Nephron (organoid): ENCODE results near the gene TARBP2.

ENCODE experiments used
- H3K27ac Mint-ChIP-seq, 3 experiments: 2 replicates each; pipeline ENCODE4 v1.8.0; 2020; ENCODE audit warnings: mixed read lengths in 3 of 3, mild to moderate bottlenecking in 2 of 3, moderate library complexity in 1 of 3
- H3K27me3 Mint-ChIP-seq: 2 replicates; pipeline ENCODE4 v1.8.0; 2021; ENCODE audit warnings: low read depth, mild to moderate bottlenecking, moderate library complexity, mixed read lengths
- H3K36me3 Mint-ChIP-seq: 2 replicates; pipeline ENCODE4 v1.8.0; 2020; ENCODE audit warnings: low read depth, mixed read lengths
- H3K4me1 Mint-ChIP-seq: 2 replicates; pipeline ENCODE4 v1.8.0; 2020; ENCODE audit warnings: mixed read lengths
- H3K4me3 Mint-ChIP-seq, 3 experiments: 2 replicates each; pipeline ENCODE4 v1.8.0; 2020; ENCODE audit warnings: mild to moderate bottlenecking in 3 of 3, mixed read lengths in 3 of 3, moderate library complexity in 2 of 3
- H3K9me3 Mint-ChIP-seq: 2 replicates; pipeline ENCODE4 v1.8.0; 2020; ENCODE audit warnings: mixed read lengths
- TF ChIP-seq, protein P1 (sequence below), 3 experiments: fragments of 200-600 bp; sonication (generic); IDR thresholded peaks; one replicate each; pipeline ENCODE4 v1.5.0; 2021; ENCODE audit warnings: antibody characterized with exemption in 3 of 3; ENCODE audit not compliant: unreplicated experiment in 3 of 3

TARBP2 gene, protein sequence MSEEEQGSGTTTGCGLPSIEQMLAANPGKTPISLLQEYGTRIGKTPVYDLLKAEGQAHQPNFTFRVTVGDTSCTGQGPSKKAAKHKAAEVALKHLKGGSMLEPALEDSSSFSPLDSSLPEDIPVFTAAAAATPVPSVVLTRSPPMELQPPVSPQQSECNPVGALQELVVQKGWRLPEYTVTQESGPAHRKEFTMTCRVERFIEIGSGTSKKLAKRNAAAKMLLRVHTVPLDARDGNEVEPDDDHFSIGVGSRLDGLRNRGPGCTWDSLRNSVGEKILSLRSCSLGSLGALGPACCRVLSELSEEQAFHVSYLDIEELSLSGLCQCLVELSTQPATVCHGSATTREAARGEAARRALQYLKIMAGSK

DNA sequence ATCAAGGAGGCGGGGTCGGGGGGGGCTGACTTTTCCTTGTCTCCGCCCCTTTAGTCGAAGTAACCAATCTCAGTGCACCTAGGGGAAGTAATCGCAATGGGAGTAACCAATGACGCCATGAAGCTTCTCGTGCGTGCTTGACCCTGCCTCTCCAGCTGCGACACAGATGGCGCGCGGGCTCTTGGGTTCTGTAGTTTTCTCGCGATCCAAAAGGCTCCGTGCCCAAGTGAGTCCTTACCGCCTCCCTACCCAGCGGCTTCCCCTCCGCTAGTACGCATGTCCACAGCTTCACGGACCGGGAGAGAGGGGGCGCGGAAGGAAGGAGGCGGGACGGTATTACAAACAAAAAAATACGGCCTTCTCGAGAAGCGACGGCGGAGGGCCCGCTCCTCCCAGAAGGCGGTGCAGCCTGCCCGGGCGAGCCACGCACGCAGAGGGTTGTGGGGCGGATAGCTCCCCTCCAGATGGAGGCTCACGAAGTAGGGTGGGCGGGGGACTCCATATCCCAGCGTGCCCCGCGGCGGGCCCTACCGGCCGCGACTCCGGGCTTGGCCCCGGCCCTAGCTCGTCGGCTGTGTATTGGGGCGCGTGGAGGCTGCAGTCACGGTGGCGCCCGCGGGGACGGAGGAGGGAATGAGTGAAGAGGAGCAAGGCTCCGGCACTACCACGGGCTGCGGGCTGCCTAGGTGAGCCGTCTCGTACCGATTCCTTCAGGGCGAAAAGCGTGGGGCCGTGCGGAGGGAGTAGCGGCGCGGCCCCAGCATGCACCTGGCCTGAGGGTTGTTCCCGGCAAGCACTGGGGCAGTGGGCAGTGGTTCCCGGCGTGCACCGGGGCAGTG is at the start of gene TARBP2:
Gene TARBP2 (plus strand): TSS at position 508 of the 839 bp plus-strand sequence. CDS start 126 bp downstream, at position 634.
- H3K27me3 Mint-ChIP-seq: peaks cover 4% of the 10 kb centered on the region
- TF ChIP-seq, protein P1, sequence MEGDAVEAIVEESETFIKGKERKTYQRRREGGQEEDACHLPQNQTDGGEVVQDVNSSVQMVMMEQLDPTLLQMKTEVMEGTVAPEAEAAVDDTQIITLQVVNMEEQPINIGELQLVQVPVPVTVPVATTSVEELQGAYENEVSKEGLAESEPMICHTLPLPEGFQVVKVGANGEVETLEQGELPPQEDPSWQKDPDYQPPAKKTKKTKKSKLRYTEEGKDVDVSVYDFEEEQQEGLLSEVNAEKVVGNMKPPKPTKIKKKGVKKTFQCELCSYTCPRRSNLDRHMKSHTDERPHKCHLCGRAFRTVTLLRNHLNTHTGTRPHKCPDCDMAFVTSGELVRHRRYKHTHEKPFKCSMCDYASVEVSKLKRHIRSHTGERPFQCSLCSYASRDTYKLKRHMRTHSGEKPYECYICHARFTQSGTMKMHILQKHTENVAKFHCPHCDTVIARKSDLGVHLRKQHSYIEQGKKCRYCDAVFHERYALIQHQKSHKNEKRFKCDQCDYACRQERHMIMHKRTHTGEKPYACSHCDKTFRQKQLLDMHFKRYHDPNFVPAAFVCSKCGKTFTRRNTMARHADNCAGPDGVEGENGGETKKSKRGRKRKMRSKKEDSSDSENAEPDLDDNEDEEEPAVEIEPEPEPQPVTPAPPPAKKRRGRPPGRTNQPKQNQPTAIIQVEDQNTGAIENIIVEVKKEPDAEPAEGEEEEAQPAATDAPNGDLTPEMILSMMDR (IDR thresholded peaks at IDR 0.05; ENCODE audit: unreplicated experiment in 3 of 3): no peak
- H3K9me3 Mint-ChIP-seq: no peaks in the 10 kb centered on the region
- H3K4me1 Mint-ChIP-seq: peaks cover 65% of the 10 kb centered on the region
- peak within 1 kb of the TSS; percentile 94 to 99 (median 96) for H3K27ac Mint-ChIP-seq
- H3K4me3 Mint-ChIP-seq: peak within 1 kb of the TSS; percentile 86 to 89 (median 89)
- peaks cover 7% of the 10 kb centered on the region for H3K36me3 Mint-ChIP-seq

DNA sequence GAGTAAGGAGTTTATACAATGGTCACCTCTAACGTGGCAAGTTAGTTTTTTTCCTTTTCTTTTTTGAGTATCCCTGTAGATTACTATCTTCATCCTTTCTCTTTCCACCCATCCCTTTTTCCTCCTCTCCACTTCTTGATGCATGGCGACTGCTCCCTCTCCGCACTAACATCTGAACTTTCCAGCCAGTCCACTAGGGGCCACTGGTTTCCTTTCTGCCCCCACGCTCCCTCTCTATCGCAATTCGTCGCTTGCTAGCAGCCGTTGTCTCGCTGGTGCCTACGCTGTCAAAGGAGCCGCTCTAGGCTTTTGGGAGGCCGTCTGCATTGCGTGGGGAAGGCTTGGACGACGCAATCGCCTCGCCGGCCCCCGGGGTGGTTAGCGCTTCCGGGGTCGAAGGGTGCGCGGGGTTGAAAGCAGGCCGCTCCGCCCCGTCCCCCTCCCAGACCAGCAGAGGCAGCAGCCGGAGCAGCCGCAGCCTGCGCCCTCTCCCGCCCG is 49.4 kb upstream of the TARBP2 start, which contains the start of gene PCBP2:
Gene PCBP2 (plus strand): TSS at position 442 of the 498 bp plus-strand sequence. CDS start 2,699 bp downstream, outside the sequence.
- peak within 1 kb of the TSS; percentile 69 to 98 (median 82) for H3K27ac Mint-ChIP-seq
- peaks cover 48% of the 10 kb centered on the region for H3K36me3 Mint-ChIP-seq
- TF ChIP-seq, protein P1 (IDR thresholded peaks at IDR 0.05; ENCODE audit: unreplicated experiment in 3 of 3): peak; percentile 85 to 91 (median 91)
- H3K4me1 Mint-ChIP-seq: peaks cover 26% of the 10 kb centered on the region
- H3K27me3 Mint-ChIP-seq: no peaks in the 10 kb centered on the region
- H3K9me3 Mint-ChIP-seq: no peaks in the 10 kb centered on the region
- peak within 1 kb of the TSS; percentile 97 to 100 (median 99) for H3K4me3 Mint-ChIP-seq

DNA sequence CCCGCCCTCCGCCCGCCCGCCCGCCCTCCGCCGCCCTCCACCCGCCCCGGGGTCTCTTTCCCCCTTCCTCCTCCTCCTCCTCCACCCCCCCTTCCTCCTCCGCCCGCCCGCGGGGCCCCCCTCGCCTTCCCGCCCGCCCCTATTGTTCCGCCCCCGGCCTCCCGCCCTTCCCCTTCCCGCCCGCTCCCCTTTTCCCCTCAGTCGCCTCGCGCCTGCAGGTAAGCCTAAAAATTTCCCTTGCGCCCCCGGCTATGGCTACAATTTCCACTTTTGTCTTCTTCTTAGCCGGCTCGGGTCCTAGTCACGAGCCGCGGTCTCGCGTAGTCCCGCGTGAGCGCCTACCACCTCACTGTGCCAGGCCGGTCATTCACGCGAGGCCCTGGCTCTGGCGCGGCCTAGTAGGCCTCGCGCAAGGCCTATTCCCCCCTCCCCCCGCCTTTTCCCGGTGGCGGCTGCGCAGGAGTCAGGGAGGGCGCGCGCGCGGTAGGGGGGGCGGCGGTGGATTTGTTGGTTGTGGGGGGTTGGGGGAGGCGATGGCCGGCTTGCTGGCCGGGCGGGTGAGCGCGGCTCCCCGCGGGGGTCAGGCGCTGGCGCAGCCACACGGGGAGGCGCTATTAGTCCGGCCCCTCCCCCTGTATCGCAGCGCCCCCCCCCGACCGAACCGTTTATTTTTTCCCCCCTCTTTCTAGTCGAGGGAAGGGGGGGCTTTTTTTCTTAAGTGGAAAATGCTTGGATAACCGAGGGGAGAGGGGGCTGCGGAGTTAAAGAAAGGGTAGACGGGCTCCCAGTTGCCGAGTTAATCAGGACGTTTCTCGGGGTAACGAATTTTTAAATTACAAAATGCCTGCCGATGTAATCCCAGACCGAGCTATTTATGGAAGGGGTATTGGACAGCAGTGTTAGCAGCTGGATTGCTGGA is 48.7 kb upstream of the TARBP2 start:
- Mint-ChIP-seq H3K27ac (peak overlapping the region; percentile 69 to 98 (median 82)), H3K4me3 (peak overlapping the region; percentile 97 to 100 (median 99)), H3K36me3 (peaks cover 52% of the 10 kb centered on the region), H3K27me3 (no peaks in the 10 kb centered on the region), H3K4me1 (peaks cover 26% of the 10 kb centered on the region), H3K9me3 (no peaks in the 10 kb centered on the region)
- TF ChIP-seq, protein P1 (IDR thresholded peaks at IDR 0.05; ENCODE audit: unreplicated experiment in 3 of 3): no peak

DNA sequence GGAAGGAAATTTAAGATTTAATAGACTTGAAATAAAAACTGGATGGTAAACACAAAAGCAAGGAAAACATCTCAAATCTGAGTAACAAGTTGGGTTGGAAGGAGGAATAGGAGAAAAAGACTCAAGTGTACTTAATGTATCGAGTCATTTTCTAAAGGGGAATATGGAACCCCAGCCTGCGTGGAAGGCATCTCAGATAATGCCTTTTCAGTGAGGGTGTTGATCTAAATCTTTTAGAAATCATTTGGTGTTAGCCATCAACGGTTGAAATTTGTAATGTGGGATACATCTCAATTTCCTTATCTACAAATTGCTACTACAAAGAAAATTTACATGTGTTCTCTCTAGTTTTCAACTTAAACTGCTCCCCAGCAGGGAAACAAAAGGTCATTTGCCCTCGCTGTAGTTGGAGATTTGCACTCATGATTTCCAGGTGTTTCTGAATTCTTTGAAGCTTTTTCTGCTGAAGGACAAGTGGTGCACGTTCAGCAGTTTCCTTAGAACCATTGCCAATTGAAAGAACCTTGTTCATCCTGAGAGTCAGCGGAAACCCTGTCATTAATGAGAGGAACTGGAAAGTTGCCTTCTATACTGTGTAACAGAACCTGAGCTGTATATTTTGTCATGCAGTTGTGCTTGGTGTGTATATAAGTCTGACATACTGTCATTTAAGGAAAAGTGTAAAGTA is 47.0 kb upstream of the TARBP2 start:
- H3K27ac Mint-ChIP-seq: peak overlapping the region in 2 of 3 experiments; percentile 82 to 98
- no peaks in the 10 kb centered on the region for H3K27me3 Mint-ChIP-seq
- no peaks in the 10 kb centered on the region for H3K9me3 Mint-ChIP-seq
- H3K36me3 Mint-ChIP-seq: peaks cover 57% of the 10 kb centered on the region
- peak overlapping the region; percentile 97 to 100 (median 99) for H3K4me3 Mint-ChIP-seq
- H3K4me1 Mint-ChIP-seq: peaks cover 28% of the 10 kb centered on the region
- TF ChIP-seq, protein P1 (IDR thresholded peaks at IDR 0.05; ENCODE audit: unreplicated experiment in 3 of 3): no peak

DNA sequence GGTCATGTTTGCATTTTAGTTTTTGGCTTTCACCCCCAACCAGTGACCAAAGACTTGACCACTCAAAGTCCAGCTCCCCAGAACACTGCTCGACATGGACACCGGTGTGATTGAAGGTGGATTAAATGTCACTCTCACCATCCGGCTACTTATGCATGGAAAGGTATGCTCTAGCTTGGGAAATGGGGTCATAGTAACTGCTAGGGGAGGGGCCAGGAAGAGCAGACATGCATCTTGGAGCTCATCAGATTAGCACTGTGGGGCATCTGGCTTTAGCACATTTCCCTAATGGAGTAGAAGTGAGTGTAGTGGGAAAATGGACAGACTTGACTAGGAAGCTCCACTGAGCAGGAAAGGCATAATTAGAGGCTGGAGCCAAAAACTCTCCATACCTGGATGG is 46.4 kb upstream of the TARBP2 start:
- H3K9me3 Mint-ChIP-seq: no peaks in the 10 kb centered on the region
- H3K4me1 Mint-ChIP-seq: peaks cover 30% of the 10 kb centered on the region
- H3K4me3 Mint-ChIP-seq: peak overlapping the region; percentile 97 to 100 (median 99)
- TF ChIP-seq, protein P1 (IDR thresholded peaks at IDR 0.05; ENCODE audit: unreplicated experiment in 3 of 3): no peak
- no peaks in the 10 kb centered on the region for H3K27me3 Mint-ChIP-seq
- peak overlapping the region in 1 of 3 experiments; percentile 82 for H3K27ac Mint-ChIP-seq
- H3K36me3 Mint-ChIP-seq: peaks cover 61% of the 10 kb centered on the region
